K562 (cell line): ENCODE results near the gene ZNF439. TPM values are rescaled to one million over a fixed set of nuclear protein-coding genes. Genes with fewer than 3 reads are reported as not detected.

ENCODE experiments used
- ADNP ChIP-seq: fragments of 200-800 bp; sonication (Bioruptor generic); IDR thresholded peaks from 2 replicates; pipeline ENCODE4 v1.6.1; 2016; ENCODE audit warnings: missing genetic modification characterization, missing compliant biosample characterization
- BCOR ChIP-seq: fragments of 450-650 bp; IDR thresholded peaks from 2 replicates; pipeline ENCODE4 v1.6.1; 2016
- BHLHE40 ChIP-seq: IDR thresholded peaks from 2 replicates; pipeline ENCODE4 v1.6.1; 2011; ENCODE audit warnings: low read length, improper control_type of control experiment
- CTCF ChIP-seq, 3 experiments: IDR thresholded peaks in 2 of 3; conservative IDR thresholded peaks in 1 of 3; 2 replicates each; pipeline ENCODE4 v1.5.1; 2011 to 2012; ENCODE audit warnings: low read length in 3 of 3, mild to moderate bottlenecking in 3 of 3, control low read depth in 2 of 3, improper control_type of control experiment in 1 of 3, inconsistent platforms in 1 of 3, low read depth in 1 of 3, mixed read lengths in 1 of 3, moderate library complexity in 1 of 3; ENCODE audit not compliant: insufficient read depth in 2 of 3
- HDAC3 ChIP-seq: fragments of 450-650 bp; IDR thresholded peaks from 2 replicates; pipeline ENCODE4 v1.6.1; 2018; ENCODE audit warnings: borderline replicate concordance, mild to moderate bottlenecking, moderate library complexity; ENCODE audit not compliant: partially characterized antibody
- LARP7 ChIP-seq: fragments of 450-650 bp; IDR thresholded peaks from 2 replicates; pipeline ENCODE4 v1.6.1; 2016
- NR0B1 ChIP-seq: fragments of 450-650 bp; IDR thresholded peaks from one replicate; pipeline ENCODE4 v1.6.1; 2018; ENCODE audit warnings: mild to moderate bottlenecking, moderate library complexity; ENCODE audit not compliant: partially characterized antibody
- NR4A1 ChIP-seq, 2 experiments: fragments of 250-450 bp in 1 of 2; fragments of 450-650 bp in 1 of 2; sonication (Bioruptor Pico) in 1 of 2; IDR thresholded peaks; 2 replicates each; pipeline versions ENCODE4 v1.4.0 to v1.6.1; 2016 to 2020; ENCODE audit warnings: mild to moderate bottlenecking in 2 of 2, missing compliant biosample characterization in 1 of 2, missing genetic modification characterization in 1 of 2, moderate library complexity in 1 of 2
- OTX1 ChIP-seq: fragments of 450-650 bp; formaldehyde crosslinking; IDR thresholded peaks from 2 replicates; pipeline ENCODE4 v1.4.0; 2022; ENCODE audit warnings: mild to moderate bottlenecking
- PKNOX1 ChIP-seq: fragments of 450-650 bp; IDR thresholded peaks from 2 replicates; pipeline ENCODE4 v1.6.1; 2016
- RAD21 ChIP-seq, 2 experiments: fragments of 250-450 bp in 1 of 2; fragments of 450-650 bp in 1 of 2; sonication (Bioruptor Pico) in 1 of 2; formaldehyde crosslinking in 1 of 2; IDR thresholded peaks in 1 of 2; conservative IDR thresholded peaks in 1 of 2; 2 replicates each; pipeline versions ENCODE4 v1.4.0 to v1.8.0; 2020 to 2022; ENCODE audit warnings: mild to moderate bottlenecking in 2 of 2, moderate library complexity in 1 of 2
- RBM34 ChIP-seq: fragments of 200-400 bp; formaldehyde crosslinking; IDR thresholded peaks from 2 replicates; pipeline ENCODE4 v1.6.1; 2018; ENCODE audit warnings: low read length, borderline replicate concordance; ENCODE audit not compliant: insufficient read depth
- RFX5 ChIP-seq: IDR thresholded peaks from 2 replicates; pipeline ENCODE4 v1.6.1; 2011; ENCODE audit warnings: low read depth, mild to moderate bottlenecking, improper control_type of control experiment, low read length
- SREBF2 ChIP-seq: sonication (generic); formaldehyde crosslinking; IDR thresholded peaks from 2 replicates; pipeline ENCODE4 v1.4.0; 2020; ENCODE audit warnings: mild to moderate bottlenecking, missing genetic modification reagents
- TOE1 ChIP-seq, 2 experiments: fragments of 450-650 bp in 1 of 2; sonication (generic) in 1 of 2; formaldehyde crosslinking in 1 of 2; IDR thresholded peaks; 2 replicates each; pipeline versions ENCODE4 v1.7.1 to v1.8.0; 2016 to 2022; ENCODE audit warnings: borderline replicate concordance in 2 of 2, mild to moderate bottlenecking in 2 of 2, antibody characterized with exemption in 1 of 2, inconsistent platforms in 1 of 2, low read depth in 1 of 2, missing genetic modification reagents in 1 of 2, moderate library complexity in 1 of 2
- USF2 ChIP-seq: sonication (generic); formaldehyde crosslinking; IDR thresholded peaks from 2 replicates; pipeline ENCODE4 v1.5.0; 2020; ENCODE audit warnings: missing genetic modification reagents
- ZBTB1 ChIP-seq: sonication (generic); formaldehyde crosslinking; IDR thresholded peaks from 2 replicates; pipeline ENCODE4 v1.8.1; 2023; ENCODE audit warnings: missing genetic modification reagents, low read depth, mild to moderate bottlenecking, borderline replicate concordance
- ZFX ChIP-seq: sonication (generic); formaldehyde crosslinking; IDR thresholded peaks from 2 replicates; pipeline ENCODE4 v1.8.0; 2022; ENCODE audit warnings: mild to moderate bottlenecking, missing genetic modification reagents, moderate library complexity
- ZNF165 ChIP-seq: fragments of 250-450 bp; sonication (Bioruptor Pico); IDR thresholded peaks from 2 replicates; pipeline ENCODE4 v1.4.0; 2020; ENCODE audit warnings: borderline replicate concordance
- polyA plus RNA-seq, 8 experiments: library from polyadenylated mRNA; depleted of rRNA in 4 of 8; stranded (reverse) in 5 of 8; unstranded in 3 of 8; fragments of >200 nt; fragmentation: Nextera tagmentation in 2 of 8; fragmentation: Illumina TruSeq in 1 of 8; extraction: Ambion mirVana in 2 of 8; extraction: Trizol in 1 of 8; gene quantifications; 2 replicates each; pipeline versions ENCODE4 v1.2.1 to v1.2.3, GENCODE V29; 2011 to 2014; ENCODE audit warnings: inconsistent platforms in 1 of 8, missing spikeins in 1 of 8
- total RNA-seq, 7 experiments: library from RNA; depleted of rRNA in 6 of 7; stranded (reverse); fragments of >200 nt in 6 of 7; fragmentation: Illumina TruSeq in 2 of 7; extraction: Trizol in 2 of 7; gene quantifications; 2 replicates each; pipeline versions ENCODE4 v1.2.1 to v1.2.3, GENCODE V29; 2011 to 2021; ENCODE audit warnings: low replicate concordance in 1 of 7

ZNF439 gene
- total and polyA plus RNA-seq, 9 of the 15 experiments (the other 6 are each of a cell fraction or from before 2014, with no cell fraction given): 0.04 to 0.18 (median 0.10) TPM; not detected in 3

GRCh38 chr19:11887611-11888531 is 39.3 kb downstream of the ZNF439 start, which contains the start of gene ZNF69 (continued):
- no peak for TF ChIP-seq RBM34
- TF ChIP-seq OTX1: no peak
- TF ChIP-seq ZNF165 (CRISPR knock-in tag): no peak
- TF ChIP-seq HDAC3: no peak
- peak; percentile 98 for TF ChIP-seq PKNOX1
- peak in 2 of 3 experiments; percentile 42 to 48; a peak in 4 of 6 replicates for TF ChIP-seq CTCF (IDR thresholded peaks at IDR 0.05 in 2 of 3, conservative IDR thresholded peaks at IDR 0.05 in 1 of 3; ENCODE audit: insufficient read depth in 2 of 3, low read depth in 1 of 3, low read length in 3 of 3)
- peak in 1 of 2 experiments; percentile 23; a peak in 1 of 4 replicates for TF ChIP-seq RAD21 (CRISPR knock-in tag; conservative IDR thresholded peaks at IDR 0.05 in 1 of 2, IDR thresholded peaks at IDR 0.05 in 1 of 2)
- no peak for TF ChIP-seq SREBF2 (CRISPR knock-in tag)
- TF ChIP-seq LARP7: no peak
- TF ChIP-seq RFX5: no peak
- no peak for TF ChIP-seq ADNP
- peak; percentile 71 for TF ChIP-seq ZFX (CRISPR knock-in tag)
- peak; percentile 26; the same call in 1 of the 2 replicates for TF ChIP-seq USF2 (CRISPR knock-in tag)
- 0 out of 2 replicates have a peak, but pooled peaks have one; percentile 3 for TF ChIP-seq BHLHE40
- no peak for TF ChIP-seq NR4A1 (CRISPR knock-in tag; IDR thresholded peaks at IDR 0.05)
- TF ChIP-seq NR4A1 (tag; IDR thresholded peaks at IDR 0.05): no peak
- no peak for TF ChIP-seq TOE1 (IDR thresholded peaks at IDR 0.05; ENCODE audit: borderline replicate concordance)
- TF ChIP-seq TOE1 (CRISPR knock-in tag; IDR thresholded peaks at IDR 0.05; ENCODE audit: borderline replicate concordance, low read depth): no peak
- peak; percentile 94 for TF ChIP-seq ZBTB1 (CRISPR knock-in tag)
- TF ChIP-seq BCOR: 0 out of 2 replicates have a peak, but pooled peaks have one; percentile 37
- no peak for TF ChIP-seq NR0B1
